Right atrium auricular region (tissue), 2 donors: ENCODE measurements around the gene SLC27A6. TPM values are rescaled to one million over a fixed set of nuclear protein-coding genes. Genes with fewer than 3 reads are reported as not detected.
A peak's percentile ranks its signal among the peaks of the same experiment; 100 is the strongest.

Experiments used
- DNase-seq: peaks from one replicate; pipeline ENCODE4 v3.0.0-alpha.2; 2019; ENCODE audit warnings: low spot score
- H3K27ac ChIP-seq, 2 donors: fragments of 200-600 bp; sonication (generic); 1 replicate in 1 of 2; 2 replicates in 1 of 2; pipeline ENCODE4 v1.5.1; 2016 to 2019
- H3K27me3 ChIP-seq, 2 donors: fragments of 200-600 bp; sonication (generic); one replicate each; pipeline versions ENCODE4 v1.5.1 to v1.6.0; 2017 to 2019
- H3K36me3 ChIP-seq: fragments of 200-600 bp; sonication (generic); one replicate; pipeline ENCODE4 v1.5.1; 2016
- H3K4me1 ChIP-seq, 2 donors: fragments of 200-600 bp; sonication (generic); one replicate each; pipeline versions ENCODE4 v1.5.1 to v1.6.0; 2017 to 2019
- H3K4me3 ChIP-seq, 2 donors: fragments of 200-600 bp; sonication (generic); 1 replicate in 1 of 2; 2 replicates in 1 of 2; pipeline ENCODE4 v1.5.1; 2017 to 2019; ENCODE audit warnings: mild to moderate bottlenecking in 1 of 2, moderate library complexity in 1 of 2
- H3K9me3 ChIP-seq, 2 donors: fragments of 200-600 bp; sonication (generic); one replicate each; pipeline ENCODE4 v1.5.1; 2019
- CTCF ChIP-seq, 2 donors: fragments of 200-600 bp; sonication (generic); IDR thresholded peaks; one replicate each; pipeline ENCODE4 v1.5.1; 2019; ENCODE audit warnings: antibody characterized with exemption in 2 of 2
- total RNA-seq, 2 donors: library from RNA; depleted of rRNA; stranded (reverse); fragments of >200 nt; gene quantifications; one replicate each; pipeline ENCODE4 v1.1.0, GENCODE V29; 2016

Gene SLC27A6
- total RNA-seq, 2 donors from 2014 or later: 15.2 to 50.6 TPM

DNA sequence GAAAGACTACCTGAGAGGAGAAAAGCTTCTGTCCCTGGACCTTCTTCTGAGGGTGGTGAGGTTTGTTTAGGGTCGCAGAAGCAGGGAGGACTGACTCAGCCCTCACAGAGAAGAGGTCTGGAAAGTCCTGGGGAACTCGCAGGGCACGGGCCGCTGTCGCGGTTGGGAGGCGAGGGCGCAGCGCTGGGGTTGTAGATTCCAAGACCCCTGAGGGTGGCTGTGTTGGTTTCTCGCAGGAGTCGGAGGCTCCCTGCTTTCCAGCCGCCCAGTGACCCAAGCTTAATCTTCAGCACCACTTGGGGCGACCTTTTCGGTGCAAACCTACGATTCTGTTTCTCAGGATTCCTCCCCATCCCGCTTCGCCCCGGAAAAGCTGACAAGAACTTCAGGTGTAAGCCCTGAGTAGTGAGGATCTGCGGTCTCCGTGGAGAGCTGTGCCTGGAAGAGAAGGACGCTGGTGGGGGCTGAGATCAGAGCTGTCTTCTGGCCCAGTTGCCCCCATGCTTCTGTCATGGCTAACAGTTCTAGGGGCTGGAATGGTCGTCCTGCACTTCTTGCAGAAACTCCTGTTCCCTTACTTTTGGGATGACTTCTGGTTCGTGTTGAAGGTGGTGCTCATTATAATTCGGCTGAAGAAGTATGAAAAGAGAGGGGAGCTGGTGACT lies 482 bp downstream of the SLC27A6 start:
- Histone ChIP-seq H3K4me1 (peaks cover 0 to 5% of the 10 kb centered on the region in 2 donors), H3K9me3 (no peaks in the 10 kb centered on the region), H3K27me3 (no peaks in the 10 kb centered on the region), H3K4me3 (peak overlapping the region; percentile 47 to 55), H3K36me3 (no peaks in the 10 kb centered on the region), H3K27ac (peak overlapping the region; percentile 77 to 89)
- DNase-seq: no peak
- no peak for TF ChIP-seq CTCF (IDR thresholded peaks at IDR 0.05)

DNA sequence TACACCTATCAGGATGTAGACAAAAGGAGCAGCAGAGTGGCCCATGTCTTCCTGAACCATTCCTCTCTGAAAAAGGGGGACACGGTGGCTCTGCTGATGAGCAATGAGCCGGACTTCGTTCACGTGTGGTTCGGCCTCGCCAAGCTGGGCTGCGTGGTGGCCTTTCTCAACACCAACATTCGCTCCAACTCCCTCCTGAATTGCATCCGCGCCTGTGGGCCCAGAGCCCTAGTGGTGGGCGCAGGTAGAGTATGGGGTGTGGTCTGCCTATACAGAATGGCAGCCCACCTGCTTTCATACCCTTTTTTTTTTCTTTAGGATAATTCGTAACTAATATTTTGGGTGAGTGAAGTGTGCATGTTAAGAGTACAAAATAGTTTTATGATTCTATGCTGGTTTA lies 1.1 kb downstream of the SLC27A6 start:
- H3K4me3 ChIP-seq: peak overlapping the region; percentile 47 to 55
- H3K36me3 ChIP-seq: no peaks in the 10 kb centered on the region
- peak overlapping the region; percentile 77 to 89 for H3K27ac ChIP-seq
- no peaks in the 10 kb centered on the region for H3K27me3 ChIP-seq
- peak in 1 of 2 donors; percentile 30 for TF ChIP-seq CTCF (IDR thresholded peaks at IDR 0.05)
- no peaks in the 10 kb centered on the region for H3K9me3 ChIP-seq
- DNase-seq: no peak
- peaks cover 0 to 5% of the 10 kb centered on the region in 2 donors for H3K4me1 ChIP-seq

- H3K36me3 ChIP-seq: no peaks in the 10 kb centered on the region
- no peaks in the 10 kb centered on the region for H3K27me3 ChIP-seq
- peaks cover 0 to 5% of the 10 kb centered on the region in 2 donors for H3K4me1 ChIP-seq
- no peak for DNase-seq
- peak overlapping the region; percentile 47 to 55 for H3K4me3 ChIP-seq
- no peak for TF ChIP-seq CTCF (IDR thresholded peaks at IDR 0.05)
- no peaks in the 10 kb centered on the region for H3K9me3 ChIP-seq
- peak overlapping the region; percentile 21 to 89 for H3K27ac ChIP-seq
These were observed 1.6 kb downstream of the SLC27A6 start for GRCh38 chr5:128966846-128967245.

DNA sequence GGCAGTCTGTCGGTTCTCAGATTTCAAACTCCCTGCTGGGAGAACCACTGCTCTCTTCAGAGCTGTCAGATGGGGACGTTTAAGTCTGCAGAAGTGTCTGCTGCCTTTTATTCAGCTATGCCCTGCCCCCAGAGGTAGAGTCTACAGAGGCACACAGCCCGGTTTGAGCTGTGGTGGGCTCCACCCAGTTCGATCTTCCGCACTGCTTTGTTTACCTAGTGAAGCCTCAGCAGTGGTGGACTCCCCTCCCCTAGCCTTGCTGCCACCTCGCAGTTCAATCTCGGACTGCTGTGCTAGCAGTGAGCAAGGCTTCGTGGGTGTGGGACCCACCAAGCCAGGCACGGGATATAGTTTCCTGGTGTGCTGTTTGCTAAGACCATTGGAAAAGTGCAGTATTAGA lies 8.0 kb downstream of the SLC27A6 start:
- no peak for DNase-seq
- no peaks in the 10 kb centered on the region for H3K9me3 ChIP-seq
- no peaks in the 10 kb centered on the region for H3K4me1 ChIP-seq
- no peak overlapping the region for H3K4me3 ChIP-seq
- no peak overlapping the region for H3K27ac ChIP-seq
- H3K27me3 ChIP-seq: no peaks in the 10 kb centered on the region
- no peak for TF ChIP-seq CTCF (IDR thresholded peaks at IDR 0.05)
- H3K36me3 ChIP-seq: no peaks in the 10 kb centered on the region

DNA sequence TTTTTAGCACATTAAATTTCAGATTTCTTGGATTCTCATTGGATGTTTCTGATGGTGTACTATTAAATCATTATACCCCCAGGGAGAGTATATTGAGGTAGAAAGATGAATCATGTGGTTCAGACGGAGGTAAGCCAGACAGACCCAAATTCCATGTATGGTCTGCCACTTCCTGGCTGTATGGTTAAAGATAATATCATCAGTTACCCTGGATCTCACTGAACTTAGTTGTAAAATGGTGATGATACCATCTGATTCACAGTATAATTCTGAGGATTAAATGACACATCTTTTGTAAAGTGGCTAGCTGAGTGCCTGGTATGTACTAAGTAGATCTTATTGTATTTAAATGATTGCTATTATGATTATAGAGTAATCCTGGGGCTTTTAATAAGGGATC lies 9.3 kb downstream of the SLC27A6 start:
- H3K27ac ChIP-seq: no peak overlapping the region
- no peak overlapping the region for H3K4me3 ChIP-seq
- H3K9me3 ChIP-seq: no peaks in the 10 kb centered on the region
- H3K27me3 ChIP-seq: no peaks in the 10 kb centered on the region
- DNase-seq: no peak
- no peaks in the 10 kb centered on the region for H3K36me3 ChIP-seq
- TF ChIP-seq CTCF (IDR thresholded peaks at IDR 0.05): no peak
- H3K4me1 ChIP-seq: no peaks in the 10 kb centered on the region

DNA sequence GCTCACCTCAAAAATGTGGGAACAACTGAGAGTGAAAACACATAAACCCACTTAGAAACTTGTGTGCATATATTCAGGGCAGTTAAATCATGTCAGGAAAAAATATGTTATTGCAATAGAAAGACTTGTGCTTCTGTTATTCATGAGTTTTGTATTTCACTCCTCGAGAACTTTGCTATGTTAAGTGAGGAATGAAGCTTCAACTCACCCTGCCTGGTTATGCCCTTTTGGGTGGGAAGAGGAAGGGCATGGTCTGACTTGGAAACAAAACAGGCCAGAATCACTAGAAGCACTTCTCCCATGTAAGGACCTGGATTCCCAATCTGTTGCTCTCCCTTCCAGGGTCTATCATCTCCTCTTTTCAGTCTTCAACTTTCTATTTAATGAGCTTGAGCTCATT lies 14.5 kb downstream of the SLC27A6 start:
- no peak for TF ChIP-seq CTCF (IDR thresholded peaks at IDR 0.05)
- H3K27me3 ChIP-seq: no peaks in the 10 kb centered on the region
- H3K9me3 ChIP-seq: no peaks in the 10 kb centered on the region
- no peaks in the 10 kb centered on the region for H3K36me3 ChIP-seq
- H3K27ac ChIP-seq: no peak overlapping the region
- H3K4me1 ChIP-seq: no peaks in the 10 kb centered on the region
- H3K4me3 ChIP-seq: no peak overlapping the region
- no peak for DNase-seq
